ENCODE measurements around the gene SEMA3A. TPM values are rescaled to one million over a fixed set of nuclear protein-coding genes. Genes with fewer than 3 reads are reported as not detected.
A peak's percentile ranks its signal among the peaks of the same experiment; 100 is the strongest.

The SEMA3A gene
- total RNA-seq, 1 experiment from 2014 or later, result 6.3 TPM

GRCh38 chr7:84009782-84010181 is 184.8 kb downstream of the SEMA3A start:
- Histone ChIP-seq H3K79me2 (ENCODE audit: low read depth) (no peaks in the 10 kb centered on the region), H3K36me3 (ENCODE audit: low read depth) (no peaks in the 10 kb centered on the region), H3K4me2 (no peak overlapping the region), H3K9me3 (ENCODE audit: insufficient read depth, low read depth) (no peaks in the 10 kb centered on the region), H3K4me1 (replicated peaks; ENCODE audit: insufficient read depth) (no peaks in the 10 kb centered on the region), H3K9me2 (ENCODE audit: insufficient read depth) (no peaks in the 10 kb centered on the region), H2AFZ (no peak overlapping the region), H3K27me3 (ENCODE audit: insufficient read depth, low read depth) (no peaks in the 10 kb centered on the region), H3K4me3 (no peak overlapping the region), H3F3A (ENCODE audit: insufficient read depth, low read depth) (no peaks in the 10 kb centered on the region), H3K27ac (no peak overlapping the region), H4K20me1 (ENCODE audit: insufficient read depth) (no peaks in the 10 kb centered on the region)
- POLR2A ChIA-PET (ENCODE audit: unreplicated experiment), result no interaction called here
- TF ChIP-seq CTCF (conservative IDR thresholded peaks at IDR 0.05) (no peak), EZH2 (IDR thresholded peaks at IDR 0.05; ENCODE audit: low read depth) (no peak)
- intact Hi-C loops (cut with micrococcal nuclease; ENCODE audit: unreplicated experiment), result no loop called here
- DNase-seq, result no peak
- CTCF ChIA-PET, result no interaction called here
- no TSS peak for BruUV-seq (replicated peaks)

- no peak overlapping the region for H3K4me3 ChIP-seq
- no peaks in the 10 kb centered on the region for H3F3A ChIP-seq (ENCODE audit: insufficient read depth, low read depth)
- H2AFZ ChIP-seq, result no peak overlapping the region
- H3K79me2 ChIP-seq (ENCODE audit: low read depth), result no peaks in the 10 kb centered on the region
- POLR2A ChIA-PET (ENCODE audit: unreplicated experiment), result no interaction called here
- H3K4me2 ChIP-seq, result no peak overlapping the region
- H3K9me2 ChIP-seq (ENCODE audit: insufficient read depth), result no peaks in the 10 kb centered on the region
- TF ChIP-seq CTCF (conservative IDR thresholded peaks at IDR 0.05) (no peak), EZH2 (IDR thresholded peaks at IDR 0.05; ENCODE audit: low read depth) (no peak)
- intact Hi-C loops (cut with micrococcal nuclease; ENCODE audit: unreplicated experiment), result no loop called here
- no TSS peak for BruUV-seq (replicated peaks)
- H3K27ac ChIP-seq, result no peak overlapping the region
- H3K4me1 ChIP-seq (replicated peaks; ENCODE audit: insufficient read depth), result no peaks in the 10 kb centered on the region
- DNase-seq, result no peak
- H3K36me3 ChIP-seq (ENCODE audit: low read depth), result no peaks in the 10 kb centered on the region
- no peaks in the 10 kb centered on the region for H3K27me3 ChIP-seq (ENCODE audit: insufficient read depth, low read depth)
- no peaks in the 10 kb centered on the region for H3K9me3 ChIP-seq (ENCODE audit: insufficient read depth, low read depth)
- H4K20me1 ChIP-seq (ENCODE audit: insufficient read depth), result no peaks in the 10 kb centered on the region
- CTCF ChIA-PET, result no interaction called here
Observed at GRCh38 chr7:84009051-84009450, 185.5 kb downstream of the SEMA3A start.

- Histone ChIP-seq H3K4me2 (peak overlapping the region; percentile 60; the same call in 1 of the 2 replicates), H3K27ac (no peak overlapping the region), H3K4me3 (no peak overlapping the region), H3K36me3 (ENCODE audit: low read depth) (no peaks in the 10 kb centered on the region), H2AFZ (no peak overlapping the region), H3K27me3 (ENCODE audit: insufficient read depth, low read depth) (no peaks in the 10 kb centered on the region), H3K79me2 (ENCODE audit: low read depth) (no peaks in the 10 kb centered on the region), H4K20me1 (ENCODE audit: insufficient read depth) (no peaks in the 10 kb centered on the region), H3K4me1 (replicated peaks; ENCODE audit: insufficient read depth) (peaks cover 29% of the 10 kb centered on the region), H3K9me3 (ENCODE audit: insufficient read depth, low read depth) (no peaks in the 10 kb centered on the region), H3F3A (ENCODE audit: insufficient read depth, low read depth) (0 out of 2 replicates have a peak, but pooled peaks cover 6% of the 10 kb centered on the region), H3K9me2 (ENCODE audit: insufficient read depth) (no peaks in the 10 kb centered on the region)
- intact Hi-C loops (cut with micrococcal nuclease; ENCODE audit: unreplicated experiment), result loop anchor here (2.0 kb wide), 1 partner anchor 22 kb away; no protein-coding TSS in a partner anchor
- DNase-seq, result no peak
- ChIA-PET POLR2A (ENCODE audit: unreplicated experiment) (interaction anchor here (0.6 kb wide), 1 partner anchor 1656 kb away, joined by 8 read pairs; no protein-coding TSS in a partner anchor), CTCF (no interaction called here)
- no TSS peak for BruUV-seq (replicated peaks)
- TF ChIP-seq EZH2 (IDR thresholded peaks at IDR 0.05; ENCODE audit: low read depth) (no peak), CTCF (conservative IDR thresholded peaks at IDR 0.05) (no peak)
Observed at GRCh38 chr7:84003191-84003590, 191.4 kb downstream of the SEMA3A start.

Data from PC-9 (cell line).